Activated CD4-positive, alpha-beta T cell treated with anti-CD3 and anti-CD28 coated beads for 36 hours (primary cell): ENCODE measurements around the gene MVB12B. TPM values are rescaled to one million over a fixed set of nuclear protein-coding genes. Genes with fewer than 3 reads are reported as not detected.

Experiments used
- ATAC-seq: fragments of 200-7000 bp; cut with Tn5 transposase; one replicate; pipeline ENCODE4 v1.10.0; 2021; ENCODE audit warnings: mild to moderate bottlenecking, moderate library complexity
- CTCF ChIA-PET: fragments of 350-600 bp; sonication (Branson Sonifier 250); formaldehyde crosslinking; loops from one replicate; lab custom pipeline; 2021; ENCODE audit warnings: antibody characterized with exemption; lab: Charles Lee
- POLR2A ChIA-PET: fragments of 350-600 bp; sonication (Branson Sonifier 250); formaldehyde crosslinking; loops from one replicate; lab custom pipeline; 2021; ENCODE audit warnings: antibody characterized with exemption, inconsistent platforms; lab: Charles Lee
- DNase-seq: peaks from one replicate; pipeline ENCODE4 v3.0.0-alpha.2; 2020
- H3K27ac Mint-ChIP-seq: one replicate; pipeline ENCODE4 v1.8.0; 2021; ENCODE audit warnings: mixed read lengths
- H3K27me3 Mint-ChIP-seq: one replicate; pipeline ENCODE4 v1.8.0; 2021; ENCODE audit warnings: mixed read lengths
- H3K36me3 Mint-ChIP-seq: one replicate; pipeline ENCODE4 v1.8.0; 2021; ENCODE audit warnings: low read depth, mixed read lengths
- H3K4me1 Mint-ChIP-seq: one replicate; pipeline ENCODE4 v1.8.0; 2021; ENCODE audit warnings: mixed read lengths
- H3K4me3 Mint-ChIP-seq: one replicate; pipeline ENCODE4 v1.8.0; 2021; ENCODE audit warnings: mild to moderate bottlenecking, moderate library complexity, mixed read lengths
- H3K9me3 Mint-ChIP-seq: one replicate; pipeline ENCODE4 v1.8.0; 2021; ENCODE audit warnings: low read depth, mixed read lengths
- intact Hi-C, 2 experiments: fragments of 100-400 bp; cut with DNase I in 1 of 2; cut with micrococcal nuclease in 1 of 2; formaldehyde crosslinking; loops; one replicate each; pipeline versions ENCODE4 v1.14.2 to v1.15.1; 2022 to 2024; cut with DNase I, micrococcal nuclease
- total RNA-seq, 2 experiments: library from RNA; stranded (reverse); gene quantifications; one replicate each; pipeline ENCODE4 v1.2.3, GENCODE V29; 2021

The MVB12B gene
- total RNA-seq, 2 experiments from 2014 or later: 3.0 TPM

- DNase-seq: no peak
- ChIA-PET POLR2A (no interaction called here), CTCF (no interaction called here)
- Mint-ChIP-seq H3K4me1 (no peaks in the 10 kb centered on the region), H3K4me3 (no peak overlapping the region), H3K36me3 (peaks cover 12% of the 10 kb centered on the region), H3K27me3 (no peaks in the 10 kb centered on the region), H3K9me3 (peaks cover 9% of the 10 kb centered on the region), H3K27ac (no peak overlapping the region)
- intact Hi-C loops: no loop called here
- ATAC-seq: no peak
Measured at GRCh38 chr9:126346031-126346430, 19.4 kb downstream of the MVB12B start.

DNA sequence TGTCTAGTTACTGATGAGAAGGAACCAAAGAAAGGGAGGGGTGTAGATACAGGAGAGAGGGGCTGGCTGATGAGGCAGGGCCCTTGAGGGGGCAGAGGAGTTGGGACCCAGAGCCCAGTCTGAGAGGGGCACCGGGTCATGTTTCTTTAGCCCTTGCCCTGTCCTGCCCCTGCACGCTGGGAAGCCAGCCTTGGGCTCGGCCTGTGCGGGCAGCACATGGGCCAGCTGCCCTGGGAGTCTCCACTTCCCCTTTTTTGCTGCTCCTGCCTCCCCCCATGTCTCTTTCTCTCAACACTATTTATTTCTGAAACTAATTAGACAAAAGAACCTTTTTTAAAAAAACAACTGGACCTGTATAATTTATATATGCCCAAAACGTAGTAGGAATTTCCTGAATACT is 20.5 kb downstream of the MVB12B start:
- DNase-seq (no peak), ATAC-seq (no peak)
- no peaks in the 10 kb centered on the region for H3K27me3 Mint-ChIP-seq
- H3K4me3 Mint-ChIP-seq: no peak overlapping the region
- no peaks in the 10 kb centered on the region for H3K4me1 Mint-ChIP-seq
- peaks cover 11% of the 10 kb centered on the region for H3K9me3 Mint-ChIP-seq
- H3K36me3 Mint-ChIP-seq: peaks cover 12% of the 10 kb centered on the region
- CTCF ChIA-PET: no interaction called here
- no peak overlapping the region for H3K27ac Mint-ChIP-seq
- intact Hi-C loops: no loop called here
- POLR2A ChIA-PET: no interaction called here

DNA sequence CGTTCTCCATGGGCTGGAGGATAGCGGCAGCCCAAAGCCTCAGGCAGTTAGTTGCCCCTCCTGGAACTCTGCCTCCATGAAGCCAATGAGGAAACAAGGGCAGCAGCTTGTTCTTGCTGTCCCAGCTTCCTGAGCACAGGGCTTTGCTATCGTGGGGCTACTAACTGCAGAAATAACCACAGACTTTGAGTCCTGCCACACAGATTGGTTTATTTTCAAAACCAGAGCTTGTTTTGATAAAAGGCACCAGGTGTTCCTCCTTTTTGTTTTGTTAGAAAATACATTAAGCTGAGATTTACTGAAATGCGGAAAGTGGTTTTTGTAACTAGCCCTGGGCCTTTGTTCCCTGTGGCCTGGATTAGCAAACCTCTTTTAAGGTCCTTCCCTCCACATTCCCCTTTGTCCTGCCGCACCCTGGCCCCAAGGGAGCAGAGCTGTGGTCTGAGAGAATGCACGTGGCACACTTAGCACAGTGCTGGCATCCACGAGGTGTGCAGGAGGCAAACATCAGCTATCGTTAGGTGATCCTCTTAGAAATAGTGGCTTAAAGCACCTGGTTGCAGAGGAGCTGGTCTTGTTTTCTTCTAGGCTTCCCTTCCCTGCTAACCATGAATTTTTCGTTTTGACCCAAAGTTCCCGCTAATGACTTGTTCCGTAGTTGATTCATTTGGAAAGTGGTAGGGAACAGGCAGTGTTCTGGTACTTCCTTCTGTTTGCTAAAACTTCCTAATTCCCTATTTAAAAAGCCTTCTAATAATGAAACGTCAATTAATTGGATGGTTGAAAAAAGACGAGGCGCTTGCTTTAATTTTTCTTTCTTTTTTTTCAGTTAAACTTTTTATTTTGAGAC is 21.5 kb downstream of the MVB12B start:
- ATAC-seq: no peak
- POLR2A ChIA-PET: no interaction called here
- H3K4me3 Mint-ChIP-seq: no peak overlapping the region
- no peak for DNase-seq
- H3K9me3 Mint-ChIP-seq: peaks cover 11% of the 10 kb centered on the region
- intact Hi-C loops: no loop called here
- no peak overlapping the region for H3K27ac Mint-ChIP-seq
- CTCF ChIA-PET: interaction anchor here (1.2 kb wide), 1 partner anchor 28 kb away, joined by 3 read pairs; no protein-coding TSS in a partner anchor
- no peaks in the 10 kb centered on the region for H3K27me3 Mint-ChIP-seq
- H3K4me1 Mint-ChIP-seq: peaks cover 2% of the 10 kb centered on the region
- peaks cover 11% of the 10 kb centered on the region for H3K36me3 Mint-ChIP-seq

- ChIA-PET POLR2A (no interaction called here), CTCF (no interaction called here)
- peaks cover 11% of the 10 kb centered on the region for H3K36me3 Mint-ChIP-seq
- no peak for DNase-seq
- peaks cover 11% of the 10 kb centered on the region for H3K9me3 Mint-ChIP-seq
- H3K4me3 Mint-ChIP-seq: no peak overlapping the region
- intact Hi-C loops: no loop called here
- H3K27me3 Mint-ChIP-seq: no peaks in the 10 kb centered on the region
- no peak overlapping the region for H3K27ac Mint-ChIP-seq
- no peak for ATAC-seq
- H3K4me1 Mint-ChIP-seq: peaks cover 3% of the 10 kb centered on the region
Measured at GRCh38 chr9:126348911-126349550, 22.4 kb downstream of the MVB12B start.

- Mint-ChIP-seq H3K9me3 (peaks cover 11% of the 10 kb centered on the region), H3K27ac (no peak overlapping the region), H3K27me3 (no peaks in the 10 kb centered on the region), H3K4me1 (peaks cover 6% of the 10 kb centered on the region), H3K4me3 (no peak overlapping the region), H3K36me3 (peaks cover 14% of the 10 kb centered on the region)
- DNase-seq: no peak
- ChIA-PET POLR2A (no interaction called here), CTCF (no interaction called here)
- ATAC-seq: no peak
- intact Hi-C loops: no loop called here
Measured at GRCh38 chr9:126354887-126355770, 28.5 kb downstream of the MVB12B start.

GRCh38 chr9:126357074-126357473 is 30.4 kb downstream of the MVB12B start:
- peaks cover 6% of the 10 kb centered on the region for H3K4me1 Mint-ChIP-seq
- intact Hi-C loops: no loop called here

DNA sequence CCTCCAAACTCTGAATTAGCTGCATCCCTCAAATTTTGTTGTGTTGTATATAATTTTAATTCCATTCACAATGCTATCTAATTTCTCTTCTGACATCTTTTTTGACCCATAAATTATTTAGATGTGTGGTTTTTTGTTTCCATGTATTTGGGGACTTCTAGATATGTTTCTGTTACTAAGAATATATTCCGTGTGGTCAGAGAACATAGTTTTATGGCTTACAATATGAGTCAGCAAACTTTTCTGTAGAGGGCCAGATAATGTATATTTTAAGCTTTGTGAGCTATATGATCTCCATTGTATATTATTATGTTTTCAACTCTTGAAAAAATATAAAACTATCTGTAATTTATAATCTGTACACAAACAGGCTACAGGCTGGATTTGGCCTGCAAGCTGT is 33.4 kb downstream of the MVB12B start:
- peaks cover 20% of the 10 kb centered on the region for H3K9me3 Mint-ChIP-seq
- H3K36me3 Mint-ChIP-seq: peaks cover 16% of the 10 kb centered on the region
- POLR2A ChIA-PET: no interaction called here
- H3K27ac Mint-ChIP-seq: no peak overlapping the region
- CTCF ChIA-PET: no interaction called here
- no peaks in the 10 kb centered on the region for H3K27me3 Mint-ChIP-seq
- no peaks in the 10 kb centered on the region for H3K4me1 Mint-ChIP-seq
- intact Hi-C loops: no loop called here
- no peak overlapping the region for H3K4me3 Mint-ChIP-seq
- DNase-seq: no peak
- no peak for ATAC-seq

More at GRCh38 chr9:126357074-126357473, 30.4 kb downstream of the MVB12B start:
- ChIA-PET POLR2A (no interaction called here), CTCF (no interaction called here)
- ATAC-seq (no peak), DNase-seq (no peak)
- H3K36me3 Mint-ChIP-seq: peaks cover 8% of the 10 kb centered on the region
- H3K27me3 Mint-ChIP-seq: no peaks in the 10 kb centered on the region
- H3K27ac Mint-ChIP-seq: no peak overlapping the region
- H3K9me3 Mint-ChIP-seq: peaks cover 12% of the 10 kb centered on the region
- no peak overlapping the region for H3K4me3 Mint-ChIP-seq

DNA sequence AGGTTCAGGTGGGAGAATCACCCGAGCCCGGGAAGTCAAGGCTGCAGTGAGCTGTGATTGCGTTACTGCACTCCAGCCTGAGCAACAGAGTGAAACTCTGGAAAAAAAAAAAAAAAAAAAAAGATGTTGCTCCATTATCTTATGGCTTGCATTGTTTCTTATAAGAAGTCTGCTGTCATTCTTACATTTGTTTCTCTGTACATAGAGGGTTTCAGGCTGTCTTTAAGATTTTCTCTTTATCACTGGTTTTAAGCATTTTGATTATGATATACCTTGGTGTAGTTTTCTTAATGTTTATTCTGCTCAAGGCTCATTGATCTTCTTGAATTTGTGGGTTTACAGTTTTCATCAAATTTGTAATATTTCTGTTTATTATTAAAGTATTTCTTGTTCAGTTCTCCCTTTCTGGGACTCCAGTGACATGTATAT is 35.2 kb downstream of the MVB12B start:
- ChIA-PET POLR2A (no interaction called here), CTCF (no interaction called here)
- H3K36me3 Mint-ChIP-seq: peaks cover 16% of the 10 kb centered on the region

GRCh38 chr9:126363250-126363649 is 36.6 kb downstream of the MVB12B start:
- H3K27ac Mint-ChIP-seq: no peak overlapping the region
- ATAC-seq: no peak
- no peaks in the 10 kb centered on the region for H3K27me3 Mint-ChIP-seq
- intact Hi-C loops: no loop called here
- DNase-seq: no peak
- CTCF ChIA-PET: no interaction called here
- no peaks in the 10 kb centered on the region for H3K4me1 Mint-ChIP-seq
- H3K9me3 Mint-ChIP-seq: peaks cover 20% of the 10 kb centered on the region
- POLR2A ChIA-PET: no interaction called here
- no peak overlapping the region for H3K4me3 Mint-ChIP-seq
- peaks cover 16% of the 10 kb centered on the region for H3K36me3 Mint-ChIP-seq

More for the DNA sequence above, 35.2 kb downstream of the MVB12B start:
- ATAC-seq (no peak), DNase-seq (no peak)
- Mint-ChIP-seq H3K27ac (no peak overlapping the region), H3K4me3 (no peak overlapping the region), H3K4me1 (no peaks in the 10 kb centered on the region), H3K9me3 (peaks cover 20% of the 10 kb centered on the region), H3K27me3 (no peaks in the 10 kb centered on the region)
- intact Hi-C loops: no loop called here

- intact Hi-C loops: no loop called here
Measured at GRCh38 chr9:126363847-126364671, 37.4 kb downstream of the MVB12B start.

DNA sequence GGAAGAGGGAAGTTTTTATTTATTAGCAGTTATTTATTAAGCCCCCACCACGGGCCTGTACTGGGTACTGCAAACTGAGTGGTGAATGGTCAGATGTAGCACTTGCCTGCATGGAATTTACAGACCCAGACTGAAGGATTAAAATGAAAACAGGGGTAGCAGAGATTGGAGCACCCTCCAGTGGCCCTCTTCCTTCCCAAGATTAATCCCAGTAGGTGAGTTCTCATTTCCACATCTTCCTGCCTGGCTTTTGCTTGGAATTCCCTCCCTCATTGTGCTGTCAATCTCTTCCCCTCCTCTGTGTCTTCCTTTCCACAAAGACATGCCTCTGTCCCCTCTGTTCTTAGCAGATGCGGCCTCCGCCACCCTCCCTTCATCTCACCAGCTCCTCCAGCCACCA is 39.2 kb downstream of the MVB12B start:
- ATAC-seq (no peak), DNase-seq (no peak)
- Mint-ChIP-seq H3K4me3 (no peak overlapping the region), H3K36me3 (peaks cover 10% of the 10 kb centered on the region), H3K4me1 (no peaks in the 10 kb centered on the region), H3K27ac (no peak overlapping the region), H3K27me3 (no peaks in the 10 kb centered on the region), H3K9me3 (peaks cover 14% of the 10 kb centered on the region)
- POLR2A ChIA-PET: no interaction called here
- CTCF ChIA-PET: interaction anchor here (0.5 to 0.8 kb wide), 2 partner anchors 24 to 125 kb away, joined by 3 read pairs; no protein-coding TSS in a partner anchor
- intact Hi-C loops: no loop called here

More at GRCh38 chr9:126363847-126364671, 37.4 kb downstream of the MVB12B start:
- H3K9me3 Mint-ChIP-seq: peaks cover 20% of the 10 kb centered on the region
- H3K27ac Mint-ChIP-seq: no peak overlapping the region
- ATAC-seq (no peak), DNase-seq (no peak)
- peaks cover 16% of the 10 kb centered on the region for H3K36me3 Mint-ChIP-seq
- H3K4me3 Mint-ChIP-seq: no peak overlapping the region
- ChIA-PET POLR2A (no interaction called here), CTCF (no interaction called here)
- H3K27me3 Mint-ChIP-seq: no peaks in the 10 kb centered on the region
- no peaks in the 10 kb centered on the region for H3K4me1 Mint-ChIP-seq
